Gastrocnemius medialis (tissue), 4 donors: ENCODE results near the gene HIC2.
"Not testable (repeated sequence)": the region's sequence is repeated elsewhere in the genome, so short reads cannot be mapped to it uniquely, and the experiment has no call there.

ENCODE experiments used
- POLR2A ChIP-seq, 2 donors: fragments of 450-650 bp; IDR thresholded peaks; one replicate each; pipeline ENCODE4 v1.6.1; 2017; ENCODE audit warnings: antibody characterized with exemption in 2 of 2, mild to moderate bottlenecking in 2 of 2, moderate library complexity in 2 of 2
- TF ChIP-seq, protein P1 (sequence below), 5 experiments: fragments of 450-650 bp in 3 of 5; fragments of 200-600 bp in 2 of 5; sonication (generic) in 2 of 5; IDR thresholded peaks in 4 of 5; conservative IDR thresholded peaks in 1 of 5; 1 replicate in 4 of 5; 2 replicates in 1 of 5; pipeline ENCODE4 v1.5.1; 2016 to 2019; ENCODE audit warnings: antibody characterized with exemption in 5 of 5, mild to moderate bottlenecking in 3 of 5, moderate library complexity in 3 of 5

- TF ChIP-seq, protein P1, sequence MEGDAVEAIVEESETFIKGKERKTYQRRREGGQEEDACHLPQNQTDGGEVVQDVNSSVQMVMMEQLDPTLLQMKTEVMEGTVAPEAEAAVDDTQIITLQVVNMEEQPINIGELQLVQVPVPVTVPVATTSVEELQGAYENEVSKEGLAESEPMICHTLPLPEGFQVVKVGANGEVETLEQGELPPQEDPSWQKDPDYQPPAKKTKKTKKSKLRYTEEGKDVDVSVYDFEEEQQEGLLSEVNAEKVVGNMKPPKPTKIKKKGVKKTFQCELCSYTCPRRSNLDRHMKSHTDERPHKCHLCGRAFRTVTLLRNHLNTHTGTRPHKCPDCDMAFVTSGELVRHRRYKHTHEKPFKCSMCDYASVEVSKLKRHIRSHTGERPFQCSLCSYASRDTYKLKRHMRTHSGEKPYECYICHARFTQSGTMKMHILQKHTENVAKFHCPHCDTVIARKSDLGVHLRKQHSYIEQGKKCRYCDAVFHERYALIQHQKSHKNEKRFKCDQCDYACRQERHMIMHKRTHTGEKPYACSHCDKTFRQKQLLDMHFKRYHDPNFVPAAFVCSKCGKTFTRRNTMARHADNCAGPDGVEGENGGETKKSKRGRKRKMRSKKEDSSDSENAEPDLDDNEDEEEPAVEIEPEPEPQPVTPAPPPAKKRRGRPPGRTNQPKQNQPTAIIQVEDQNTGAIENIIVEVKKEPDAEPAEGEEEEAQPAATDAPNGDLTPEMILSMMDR (IDR thresholded peaks at IDR 0.05 in 4 of 5, conservative IDR thresholded peaks at IDR 0.05 in 1 of 5), result not testable (repeated sequence)
- TF ChIP-seq POLR2A (IDR thresholded peaks at IDR 0.05), result not testable (repeated sequence)
Measured at GRCh38 chr22:21487723-21488122, 70.6 kb downstream of the HIC2 start.
